ENCODE data around the gene KRTAP4-2.
"Not testable (repeated sequence)": the region's sequence is repeated elsewhere in the genome, so short reads cannot be mapped to it uniquely, and the experiment has no call there.

Gene KRTAP4-2

DNA sequence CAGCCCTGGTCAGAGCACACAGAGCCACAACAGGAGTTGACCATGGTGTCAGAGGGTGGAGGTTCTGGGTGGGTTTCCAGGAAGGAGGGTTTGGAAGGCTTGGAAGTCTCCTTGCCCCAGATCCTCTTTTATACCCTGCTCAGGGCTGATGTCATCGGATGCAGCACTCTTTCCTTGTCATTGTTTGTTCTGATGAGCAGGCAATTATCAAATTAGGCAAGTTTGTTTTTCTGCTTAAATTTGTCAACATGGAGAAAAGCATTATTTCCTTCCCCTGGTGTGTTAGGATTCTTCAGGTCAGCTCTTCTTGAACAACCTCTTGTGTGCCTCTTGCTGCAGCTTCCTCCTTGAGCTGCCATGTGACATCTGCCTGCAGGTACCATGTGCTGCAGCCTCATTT is 17.4 kb downstream of the KRTAP4-2 start, which contains the start of gene KRTAP4-4:
KRTAP4-4 (minus strand) TSS at position 101 of the 400 bp plus-strand sequence; CDS start at position 44, 57 bp downstream.
- DNase-seq (ENCODE audit: low spot score), result no peak

DNA sequence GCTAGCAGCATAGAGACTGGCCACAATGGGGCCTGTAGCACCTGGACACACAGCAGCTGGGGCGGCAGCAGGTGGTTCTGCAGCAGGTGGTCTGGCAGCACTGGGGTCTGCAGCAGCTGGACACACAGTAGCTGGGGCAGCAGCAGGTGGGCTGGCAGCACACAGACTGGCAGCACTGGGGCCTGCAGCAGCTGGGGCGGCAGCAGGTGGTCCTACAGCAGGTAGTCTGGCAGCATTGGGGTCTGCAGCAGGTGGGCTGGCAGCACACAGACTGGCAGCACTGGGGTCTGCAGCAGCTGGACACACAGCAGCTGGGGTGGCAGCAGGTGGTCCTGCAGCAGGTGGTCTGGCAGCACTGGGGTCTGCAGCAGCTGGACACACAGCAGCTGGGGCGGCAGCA is 17.8 kb downstream of the KRTAP4-2 start:
- DNase-seq (ENCODE audit: low spot score), result not testable (repeated sequence)

DNA sequence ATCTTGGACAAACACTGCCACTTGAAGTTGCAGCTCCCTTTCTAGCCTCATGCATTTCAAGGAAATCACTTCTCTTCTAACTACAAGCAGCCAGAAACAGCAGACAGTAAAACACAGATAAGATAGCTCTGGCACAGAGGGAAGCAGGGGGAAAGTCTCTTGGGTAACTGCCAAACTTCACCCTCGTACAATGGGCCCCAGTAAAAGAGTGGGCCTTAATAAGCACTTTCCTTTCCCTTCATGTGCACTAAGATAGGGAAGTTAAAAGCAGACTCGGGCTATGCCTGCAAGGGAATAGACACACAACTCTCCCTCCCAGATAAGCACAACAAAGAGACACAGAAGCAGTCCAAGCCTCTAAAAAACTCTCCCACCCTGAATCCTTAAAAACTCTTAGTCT is 24.2 kb downstream of the KRTAP4-2 start:
- no peak for DNase-seq (ENCODE audit: low spot score)

DNA sequence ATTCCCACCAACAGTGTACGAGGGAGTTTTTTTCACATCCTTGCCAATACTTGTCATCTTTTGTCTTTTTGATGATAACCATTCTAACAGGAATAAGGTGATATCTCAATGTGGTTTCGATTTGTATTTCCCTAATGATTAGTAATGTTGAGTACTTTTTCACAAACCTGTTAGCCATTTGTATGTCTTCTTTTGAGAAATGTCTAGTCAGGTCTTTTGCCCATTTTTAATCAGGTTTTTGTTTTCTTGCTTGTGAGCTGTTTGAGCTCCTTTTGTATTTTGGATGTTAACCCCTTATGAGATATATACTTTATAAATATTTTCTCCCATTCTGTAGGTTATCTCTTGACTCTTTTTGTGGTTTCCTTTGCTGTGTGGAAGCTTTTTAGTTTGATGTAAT is 26.5 kb downstream of the KRTAP4-2 start:
- no peak for DNase-seq (ENCODE audit: low spot score)

DNA sequence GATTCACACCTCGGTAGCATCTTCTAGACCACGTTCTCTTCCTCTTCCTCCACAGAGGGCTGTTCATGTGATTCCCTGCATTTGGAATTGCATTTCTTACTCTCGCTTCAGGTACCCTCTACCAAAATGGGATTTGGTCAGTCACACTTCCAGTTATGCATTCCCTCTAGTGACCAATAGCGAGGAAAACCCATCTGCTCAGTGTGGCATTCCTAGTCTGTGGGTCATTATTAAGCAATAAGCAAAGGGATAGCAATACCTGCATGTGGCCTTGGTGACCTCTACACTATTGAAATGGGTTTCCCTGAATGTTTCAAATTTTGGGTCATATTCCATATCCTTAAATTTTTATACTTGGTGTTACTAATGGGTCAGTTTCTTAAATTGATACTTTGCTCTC is 28.0 kb downstream of the KRTAP4-2 start:
- no peak for DNase-seq (ENCODE audit: low spot score)

DNA sequence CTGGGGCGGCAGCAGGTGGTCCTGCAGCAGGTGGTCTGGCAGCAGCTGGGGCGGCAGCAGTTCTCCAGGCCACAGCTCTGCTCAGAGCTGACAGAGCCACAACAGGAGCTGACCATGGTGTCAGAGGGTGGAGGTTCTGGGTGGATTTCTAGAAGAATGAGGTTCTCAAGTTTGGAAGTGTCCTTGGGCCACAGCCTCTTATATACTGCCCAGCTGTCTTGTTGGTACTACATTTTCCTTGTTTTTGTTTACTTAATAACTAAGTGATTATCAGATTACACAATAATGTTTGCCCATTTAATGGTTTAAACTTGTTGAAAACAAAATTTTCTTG is 28.4 kb downstream of the KRTAP4-2 start, which contains the start of gene KRTAP4-5:
KRTAP4-5 (minus strand) TSS at position 174 of the 334 bp plus-strand sequence; CDS start at position 116, 58 bp downstream.
- no peak for DNase-seq (ENCODE audit: low spot score)

DNA sequence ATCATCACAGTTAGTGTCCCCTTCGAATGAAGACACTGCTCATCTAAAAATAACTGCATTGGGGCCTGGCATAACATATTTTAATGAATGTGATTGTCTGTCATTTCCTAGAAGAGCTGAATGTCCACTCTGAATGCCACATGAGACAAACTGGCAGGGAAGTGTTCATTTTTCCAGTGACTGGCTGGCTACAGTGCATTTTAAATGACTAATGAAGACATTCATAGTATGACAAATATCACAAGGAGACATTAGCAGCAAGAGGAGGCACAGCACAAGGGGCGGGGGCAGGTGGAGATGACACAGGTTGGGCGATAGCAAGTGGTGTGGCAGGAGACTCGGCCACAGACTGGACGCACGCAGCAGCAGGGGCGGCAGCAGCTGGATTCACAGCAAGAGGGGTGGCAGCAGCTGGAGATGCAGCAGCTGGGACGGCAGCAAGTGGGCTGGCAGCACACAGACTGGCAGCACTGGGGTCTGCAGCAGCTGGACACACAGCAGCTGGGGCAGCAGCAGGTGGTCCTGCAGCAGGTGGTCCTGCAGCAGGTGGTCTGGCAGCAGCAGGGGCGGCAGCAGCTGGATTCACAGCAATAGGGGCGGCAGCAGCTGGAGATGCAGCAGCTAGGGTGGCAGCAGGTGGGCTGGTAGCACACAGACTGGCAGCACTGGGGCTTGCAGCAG is 28.9 kb downstream of the KRTAP4-2 start:
- DNase-seq (ENCODE audit: low spot score), result not testable (repeated sequence)

DNA sequence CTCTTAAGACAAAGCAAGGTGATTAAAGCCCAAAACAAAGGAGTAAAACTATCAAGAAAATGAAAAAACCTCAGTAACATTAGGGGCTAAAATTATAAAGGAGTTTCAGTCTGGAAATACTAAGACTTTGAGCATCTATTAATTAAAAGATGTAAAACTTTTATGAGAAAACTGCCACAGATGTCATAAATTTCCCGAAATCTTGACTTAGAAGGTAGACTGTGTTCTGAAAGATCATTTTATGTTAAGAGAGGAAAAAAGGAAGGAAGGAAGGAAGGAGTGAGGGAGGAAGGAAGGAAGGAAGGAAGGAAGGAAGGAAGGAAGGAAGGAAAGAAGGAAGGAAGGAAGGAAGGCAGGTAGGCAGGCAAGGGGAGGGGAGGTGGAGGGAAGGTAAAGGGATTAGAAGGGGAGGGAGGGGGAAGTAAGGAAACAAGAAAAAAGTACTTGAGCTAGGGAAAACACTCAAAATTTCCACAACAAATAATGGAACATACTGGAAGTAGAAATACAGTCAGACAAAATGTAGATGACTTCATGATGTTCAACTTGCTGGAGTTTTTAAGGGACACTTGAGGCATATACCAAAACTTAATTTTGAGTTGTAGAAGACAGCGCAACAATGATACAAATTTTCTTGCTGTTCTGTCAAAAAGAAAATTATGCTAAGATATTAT is 30.4 kb downstream of the KRTAP4-2 start:
- DNase-seq (ENCODE audit: low spot score), result no peak

DNA sequence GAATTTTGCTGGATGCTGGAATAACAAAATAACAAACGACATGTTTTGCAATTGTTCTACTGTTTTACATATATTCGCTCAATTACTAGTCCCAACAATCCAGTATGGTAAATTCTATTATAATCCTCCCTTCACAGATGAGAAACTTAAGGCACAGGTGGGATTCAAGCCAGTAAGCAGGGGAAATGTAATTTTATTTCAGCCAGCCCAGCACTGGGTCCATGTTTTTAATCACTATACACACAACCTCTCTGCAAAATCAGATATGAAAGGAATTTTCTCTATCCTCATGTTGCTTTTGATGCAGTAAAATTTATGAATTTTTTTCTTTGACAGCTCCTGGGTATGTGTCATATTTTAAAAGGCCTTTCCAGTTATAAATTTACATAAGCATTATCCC is 32.8 kb downstream of the KRTAP4-2 start:
- DNase-seq (ENCODE audit: low spot score), result no peak

DNA sequence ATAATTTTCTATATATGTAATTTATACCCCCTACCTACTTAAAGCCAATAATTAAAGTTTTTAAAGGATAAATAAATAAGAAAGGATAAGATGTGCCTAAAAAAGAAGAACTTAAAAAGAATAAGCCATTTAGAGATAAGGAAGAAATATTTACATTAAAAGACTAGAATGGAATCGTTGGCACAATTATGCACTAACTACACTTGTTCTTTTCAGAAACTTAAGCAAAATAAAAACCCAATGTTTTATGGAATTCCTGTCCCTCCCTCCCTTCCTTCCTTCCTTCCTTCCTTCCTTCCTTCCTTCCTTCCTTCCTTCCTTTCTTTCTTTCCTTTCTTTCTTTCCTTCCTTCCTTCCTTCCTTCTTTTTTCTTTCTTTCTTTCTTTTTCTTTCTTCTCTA is 33.2 kb downstream of the KRTAP4-2 start:
- no peak for DNase-seq (ENCODE audit: low spot score)

DNA sequence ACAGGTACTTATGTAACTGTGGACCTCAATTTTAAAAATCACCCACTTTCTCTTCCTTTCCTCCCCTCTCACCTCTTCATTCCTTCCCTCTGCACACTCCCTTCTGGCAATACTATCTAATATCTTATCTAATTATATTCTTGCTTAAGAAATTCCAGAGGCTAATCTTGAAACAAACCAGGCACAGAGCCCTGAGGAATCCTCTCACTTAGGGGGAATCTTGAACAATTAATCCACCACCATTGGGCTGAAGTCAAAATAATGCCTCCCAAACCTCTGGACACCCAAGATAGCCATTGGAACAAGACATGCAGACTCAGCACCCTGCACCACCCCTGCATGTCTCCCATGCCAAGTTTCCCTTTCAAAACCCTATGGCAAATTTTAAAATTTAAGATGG is 36.7 kb downstream of the KRTAP4-2 start:
- DNase-seq (ENCODE audit: low spot score), result no peak

DNA sequence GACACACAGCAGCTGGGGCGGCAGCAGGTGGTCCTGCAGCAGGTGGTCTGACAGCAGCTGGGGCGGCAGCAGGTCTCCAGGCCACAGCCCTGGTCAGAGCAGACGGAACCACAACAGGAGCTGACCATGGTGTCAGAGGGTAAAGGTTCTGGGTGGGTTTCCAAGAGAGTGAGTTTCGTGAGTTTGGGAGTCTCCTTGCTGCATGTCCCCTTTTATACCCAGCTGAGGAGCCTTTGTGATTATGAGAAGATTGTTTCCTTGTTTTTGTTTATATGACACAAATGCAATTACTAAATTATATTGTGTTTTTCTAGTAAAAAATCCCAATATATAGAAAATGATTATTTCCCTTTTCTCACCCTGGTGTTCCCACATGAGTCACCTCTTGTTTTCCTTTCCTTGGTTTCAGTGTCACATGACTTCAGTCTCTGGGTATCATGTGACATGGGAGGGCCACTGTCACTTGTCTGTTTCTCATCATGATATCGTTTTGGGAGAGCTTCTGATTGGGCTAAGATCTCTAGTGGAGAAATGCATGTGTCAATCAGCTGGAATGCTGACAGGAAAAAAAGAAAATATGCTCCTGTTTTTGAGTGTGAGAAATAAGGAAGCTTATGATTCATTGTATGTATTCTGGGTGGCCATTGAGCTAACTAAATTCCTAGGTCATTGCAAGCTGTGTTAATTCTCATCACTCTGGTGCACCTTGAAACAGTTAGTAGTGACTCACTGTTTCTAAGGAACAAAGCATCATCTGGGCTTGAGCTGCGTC is 37.5 kb downstream of the KRTAP4-2 start, which contains the start of gene KRTAP4-6:
KRTAP4-6 (minus strand) TSS at position 185 of the 772 bp plus-strand sequence; CDS start at position 128, 57 bp downstream.
- DNase-seq (ENCODE audit: low spot score), result no peak

DNA sequence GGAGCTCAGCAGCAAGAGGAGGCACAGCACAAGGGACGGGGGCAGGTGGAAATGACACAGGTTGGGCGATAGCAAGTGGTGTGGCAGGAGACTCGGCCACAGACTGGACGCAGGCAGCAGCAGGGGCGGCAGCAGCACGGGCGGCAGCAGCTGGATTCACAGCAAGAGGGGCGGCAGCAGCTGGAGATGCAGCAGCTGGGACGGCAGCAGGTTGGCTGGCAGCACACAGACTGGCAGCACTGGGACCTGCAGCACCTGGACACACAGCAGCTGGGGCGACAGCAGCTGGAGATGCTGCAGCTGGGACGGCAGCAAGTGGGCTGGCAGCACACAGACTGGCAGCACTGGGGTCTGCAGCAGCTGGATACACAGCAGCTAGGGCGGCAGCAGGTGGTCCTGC is 38.2 kb downstream of the KRTAP4-2 start:
- not testable (repeated sequence) for DNase-seq (ENCODE audit: low spot score)

DNA sequence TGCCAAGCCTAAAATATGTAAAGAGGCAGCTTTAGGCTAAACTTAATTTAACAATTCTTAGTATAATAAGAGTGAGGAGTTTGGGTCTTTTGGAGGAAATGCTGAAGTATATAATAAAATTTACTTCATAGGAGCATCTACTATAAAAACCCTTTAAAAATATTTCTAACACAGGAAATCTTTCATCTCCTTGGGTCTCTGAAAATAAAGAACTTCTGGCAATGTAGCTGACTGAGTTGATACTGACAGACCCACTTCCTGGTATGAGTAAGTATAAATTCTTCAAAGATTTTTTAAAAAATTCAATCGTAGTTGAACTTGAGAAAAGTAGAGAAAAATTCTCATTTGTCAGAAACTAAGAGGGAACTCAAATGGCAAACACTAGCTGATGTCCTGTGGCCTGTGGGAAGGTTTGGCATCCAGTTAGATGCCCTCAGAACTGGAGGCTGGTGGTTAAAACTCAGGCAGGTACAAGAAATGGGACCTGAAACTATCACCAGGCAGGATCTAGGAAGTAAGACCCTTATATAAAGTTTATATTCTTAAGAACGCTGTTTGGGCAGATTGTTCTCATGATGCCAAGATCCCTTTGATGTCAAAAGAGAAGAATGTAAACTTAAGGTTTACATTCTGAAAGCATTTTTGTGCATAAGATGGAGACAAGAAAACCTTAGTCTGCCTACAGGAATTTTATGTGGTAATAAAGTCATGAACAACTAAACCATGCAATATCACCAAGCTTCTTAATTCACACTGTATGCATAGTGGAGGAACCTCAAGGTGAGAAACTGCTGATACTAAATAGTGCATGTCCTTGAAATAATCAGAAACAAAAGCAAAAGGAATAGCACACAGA is 43.9 kb downstream of the KRTAP4-2 start:
- DNase-seq (ENCODE audit: low spot score), result no peak

DNA sequence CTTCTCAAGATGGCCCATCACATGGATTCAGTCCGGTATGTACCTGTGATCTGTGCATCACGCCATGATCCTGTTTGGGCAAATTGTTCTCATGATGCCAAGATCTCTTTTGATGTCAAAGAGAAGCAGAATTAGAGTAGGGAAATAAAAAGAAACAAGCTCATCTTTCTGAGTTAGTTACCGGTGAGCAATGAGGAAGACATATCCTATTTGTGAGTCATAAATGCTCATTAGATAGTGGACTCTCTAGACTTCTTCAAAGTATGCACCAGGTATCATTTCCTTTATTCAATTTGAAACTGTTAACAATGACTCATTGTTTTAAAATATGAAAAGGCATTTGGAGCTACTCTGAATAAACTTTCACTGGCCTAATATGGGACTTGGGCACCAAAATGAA is 46.0 kb downstream of the KRTAP4-2 start:
- DNase-seq (ENCODE audit: low spot score), result no peak

Measured in germinal center (tissue), 1 donor.